DOHH2 (cell line): ENCODE measurements around the gene FOXI1.
A peak's percentile ranks its signal among the peaks of the same experiment; 100 is the strongest.

Experiments
- H3F3A ChIP-seq: fragments of 200-600 bp; sonication (generic), shearing (Covaris generic); 2 replicates; pipeline ENCODE4 v1.6.0; 2016; ENCODE audit warnings: antibody characterized with exemption, mild to moderate bottlenecking; ENCODE audit not compliant: control insufficient read depth, insufficient read depth
- H3K27ac ChIP-seq: fragments of 200-600 bp; sonication (generic); 2 replicates; pipeline ENCODE4 v1.5.1; 2014; ENCODE audit warnings: low read depth, mild to moderate bottlenecking, low read length, moderate library complexity
- H3K27me3 ChIP-seq: fragments of 200-600 bp; sonication (generic); 2 replicates; pipeline ENCODE4 v1.6.1; 2014; ENCODE audit warnings: mild to moderate bottlenecking, low read length, mixed read lengths; ENCODE audit not compliant: control insufficient read depth
- H3K36me3 ChIP-seq: fragments of 200-600 bp; sonication (generic); 2 replicates; pipeline ENCODE4 v1.6.1; 2014; ENCODE audit warnings: mild to moderate bottlenecking, low read length, moderate library complexity, mixed read lengths; ENCODE audit not compliant: control insufficient read depth
- H3K4me1 ChIP-seq: fragments of 200-600 bp; sonication (generic); 2 replicates; pipeline ENCODE4 v1.6.1; 2014; ENCODE audit warnings: mild to moderate bottlenecking, low read length, mixed read lengths; ENCODE audit not compliant: control insufficient read depth
- H3K4me2 ChIP-seq: fragments of 200-600 bp; sonication (generic); 2 replicates; pipeline ENCODE4 v1.6.0; 2014; ENCODE audit warnings: mild to moderate bottlenecking, low read length, moderate library complexity
- H3K4me3 ChIP-seq: fragments of 200-600 bp; sonication (generic); 2 replicates; pipeline ENCODE4 v1.5.1; 2014; ENCODE audit warnings: mild to moderate bottlenecking, low read length, mixed read lengths
- H3K79me2 ChIP-seq: fragments of 200-600 bp; sonication (generic); 2 replicates; pipeline ENCODE4 v1.6.1; 2014; ENCODE audit warnings: mild to moderate bottlenecking, low read length, mixed read lengths; ENCODE audit not compliant: control insufficient read depth
- H3K9me2 ChIP-seq: fragments of 200-600 bp; sonication (generic); replicated peaks from 2 replicates; pipeline ENCODE4 v1.6.1; 2014; ENCODE audit warnings: mild to moderate bottlenecking, low read length, mixed read lengths; ENCODE audit not compliant: control insufficient read depth
- H3K9me3 ChIP-seq: fragments of 200-600 bp; sonication (generic); 2 replicates; pipeline ENCODE4 v1.6.1; 2014; ENCODE audit warnings: antibody characterized with exemption, low read length, mixed read lengths; ENCODE audit not compliant: control insufficient read depth, insufficient read depth
- H4K20me1 ChIP-seq: fragments of 200-600 bp; sonication (generic); 2 replicates; pipeline ENCODE4 v1.6.0; 2014; ENCODE audit warnings: low read depth, mild to moderate bottlenecking, antibody characterized with exemption, low read length, moderate library complexity; ENCODE audit not compliant: control insufficient read depth, insufficient read depth
- CTCF ChIP-seq: fragments of 200-600 bp; sonication (generic); IDR thresholded peaks from one replicate; pipeline ENCODE4 v1.5.1; 2014; ENCODE audit warnings: antibody characterized with exemption, mild to moderate bottlenecking, low read depth, low read length; ENCODE audit not compliant: poor library complexity, severe bottlenecking
- EZH2phosphoT487 ChIP-seq: fragments of 200-600 bp; sonication (generic); IDR thresholded peaks from 2 replicates; pipeline ENCODE4 v1.6.1; 2017; ENCODE audit warnings: borderline replicate concordance, mild to moderate bottlenecking, antibody characterized with exemption, low read length, moderate library complexity, mixed read lengths

Gene FOXI1

GRCh38 chr5:170145462-170145861 lies 39.8 kb downstream of the FOXI1 start:
- TF ChIP-seq CTCF: no peak
- TF ChIP-seq EZH2phosphoT487: no peak
- H3K4me1 ChIP-seq: peaks cover 5% of the 10 kb centered on the region
- H3K36me3 ChIP-seq: no peaks in the 10 kb centered on the region
- H3K9me2 ChIP-seq: no peaks in the 10 kb centered on the region
- H3K27me3 ChIP-seq: no peaks in the 10 kb centered on the region
- H4K20me1 ChIP-seq: no peaks in the 10 kb centered on the region
- H3K27ac ChIP-seq: no peak overlapping the region
- H3K79me2 ChIP-seq: no peaks in the 10 kb centered on the region
- H3K9me3 ChIP-seq: no peaks in the 10 kb centered on the region
- H3F3A ChIP-seq: no peaks in the 10 kb centered on the region
- H3K4me3 ChIP-seq: no peak overlapping the region
- H3K4me2 ChIP-seq: peak overlapping the region; percentile 3; the same call in 1 of the 2 replicates

- Histone ChIP-seq H3K4me1 (peaks cover 5% of the 10 kb centered on the region), H3K4me3 (no peak overlapping the region), H3F3A (no peaks in the 10 kb centered on the region), H3K36me3 (no peaks in the 10 kb centered on the region), H3K27ac (no peak overlapping the region), H3K27me3 (no peaks in the 10 kb centered on the region), H3K79me2 (no peaks in the 10 kb centered on the region), H3K9me3 (no peaks in the 10 kb centered on the region), H3K9me2 (no peaks in the 10 kb centered on the region), H3K4me2 (no peak overlapping the region), H4K20me1 (no peaks in the 10 kb centered on the region)
- TF ChIP-seq EZH2phosphoT487: no peak
- TF ChIP-seq CTCF: no peak
Observed at GRCh38 chr5:170147051-170147752, 41.5 kb downstream of the FOXI1 start.

- H3K9me2 ChIP-seq: no peaks in the 10 kb centered on the region
- no peaks in the 10 kb centered on the region for H3F3A ChIP-seq
- H3K4me1 ChIP-seq: peaks cover 5% of the 10 kb centered on the region
- no peaks in the 10 kb centered on the region for H4K20me1 ChIP-seq
- no peaks in the 10 kb centered on the region for H3K79me2 ChIP-seq
- TF ChIP-seq EZH2phosphoT487 (no peak), CTCF (no peak)
- no peaks in the 10 kb centered on the region for H3K9me3 ChIP-seq
- no peak overlapping the region for H3K4me3 ChIP-seq
- H3K27ac ChIP-seq: no peak overlapping the region
- no peaks in the 10 kb centered on the region for H3K36me3 ChIP-seq
- no peak overlapping the region for H3K4me2 ChIP-seq
- H3K27me3 ChIP-seq: no peaks in the 10 kb centered on the region
Observed at GRCh38 chr5:170147753-170148264, 42.1 kb downstream of the FOXI1 start.
